ENCODE results near the gene WDR55.
"Not testable (repeated sequence)": the region's sequence is repeated elsewhere in the genome, so short reads cannot be mapped to it uniquely, and the experiment has no call there.

WDR55 gene

DNA sequence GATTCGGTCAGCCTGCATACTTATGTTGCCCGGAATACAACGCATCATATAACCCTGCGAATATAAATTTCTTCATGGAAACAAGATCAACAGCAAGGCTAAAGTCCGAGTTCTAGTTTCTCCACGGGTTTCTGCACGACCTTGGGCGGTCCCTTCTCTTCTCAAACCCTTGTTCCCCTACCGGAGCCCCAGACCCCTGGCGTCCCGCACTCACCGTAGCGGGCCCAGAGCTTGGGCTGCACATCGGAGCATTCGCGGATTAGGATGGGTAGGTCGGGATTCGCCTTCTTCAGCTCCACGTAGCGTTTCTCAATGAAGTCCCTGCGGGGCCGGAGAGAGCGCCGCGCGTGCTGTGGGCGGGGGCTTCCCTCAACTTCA, 17.7 kb upstream of the WDR55 start:
- no peak for DNase-seq (ENCODE audit: low read depth in 2 of 2)

DNA sequence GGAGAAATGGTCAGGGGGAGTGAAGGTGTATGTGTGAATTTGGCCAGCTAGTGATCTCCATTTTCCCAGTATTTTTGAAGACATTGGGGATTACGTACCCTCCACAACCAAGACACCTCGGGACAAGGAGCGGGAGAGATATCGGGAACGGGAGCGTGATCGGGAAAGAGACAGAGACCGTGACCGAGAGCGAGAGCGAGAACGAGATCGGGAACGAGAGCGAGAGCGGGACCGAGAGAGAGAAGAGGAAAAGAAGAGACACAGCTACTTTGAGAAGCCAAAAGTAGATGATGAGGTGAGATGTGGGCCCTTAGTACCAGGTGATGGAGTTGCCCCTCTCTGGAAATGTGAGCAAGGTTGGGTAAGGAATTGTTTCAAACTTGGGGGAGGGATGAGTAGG, 5.8 kb upstream of the WDR55 start:
- no peak for DNase-seq (ENCODE audit: low read depth in 2 of 2)

DNA sequence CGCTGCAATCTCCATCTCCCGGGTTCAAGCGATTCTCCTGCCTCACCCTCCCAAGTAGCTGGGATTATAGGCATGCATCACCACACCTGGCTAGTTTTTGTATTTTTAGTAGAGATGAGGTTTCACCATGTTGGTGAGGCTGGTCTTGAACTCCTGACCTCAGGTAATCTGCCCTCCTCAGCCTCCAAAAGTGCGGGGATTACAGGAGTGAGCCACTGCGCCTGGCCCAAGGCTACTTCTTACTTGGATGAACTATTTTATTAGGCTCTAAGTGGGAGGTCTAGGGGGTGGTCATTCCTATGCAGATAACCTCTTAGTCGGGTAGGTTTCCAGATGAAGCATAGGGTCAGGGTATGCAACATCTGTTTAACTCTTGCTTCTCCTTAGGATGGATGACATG, 4.3 kb upstream of the WDR55 start:
- DNase-seq (ENCODE audit: low read depth in 2 of 2): not testable (repeated sequence)

DNA sequence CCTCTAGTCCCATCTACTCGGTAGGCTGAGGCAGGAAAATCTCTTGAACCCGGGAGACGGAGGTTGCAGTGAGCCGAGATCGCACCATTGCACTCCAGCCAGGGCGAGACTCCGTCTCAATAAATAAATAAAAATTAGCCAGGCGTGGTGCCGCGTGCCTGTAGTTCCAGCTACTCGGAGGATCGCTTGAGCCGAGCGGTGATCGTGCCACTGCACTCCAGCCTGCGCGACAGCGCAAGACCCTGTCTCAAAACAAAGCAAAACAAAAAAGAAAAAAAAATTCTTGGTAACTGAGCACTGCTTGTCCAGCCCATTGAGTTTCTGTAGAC, 710 bp upstream of the WDR55 start:
- no peak for DNase-seq (ENCODE audit: low read depth in 2 of 2)

DNA sequence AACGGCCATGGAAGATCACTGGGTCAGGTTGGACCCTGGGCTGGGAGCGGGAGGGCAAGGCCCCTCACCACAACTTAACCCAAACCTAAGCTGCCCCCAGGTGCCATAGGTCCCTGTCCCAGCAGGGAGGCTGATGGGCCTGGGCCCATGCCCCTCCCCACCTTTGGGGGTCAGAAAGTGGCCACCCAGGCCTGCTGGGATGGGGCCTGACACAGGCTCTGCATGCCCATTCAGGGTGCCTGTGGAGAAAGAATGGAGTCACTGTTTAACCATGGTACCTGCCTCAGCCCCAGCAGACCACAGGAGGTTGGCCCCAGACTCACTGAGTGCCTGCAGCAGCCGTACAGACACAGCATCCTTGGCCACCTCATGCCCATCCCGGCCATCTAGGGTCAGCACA, 6.3 kb downstream of the WDR55 start:
- not testable (repeated sequence) for DNase-seq (ENCODE audit: low read depth in 2 of 2)

DNA sequence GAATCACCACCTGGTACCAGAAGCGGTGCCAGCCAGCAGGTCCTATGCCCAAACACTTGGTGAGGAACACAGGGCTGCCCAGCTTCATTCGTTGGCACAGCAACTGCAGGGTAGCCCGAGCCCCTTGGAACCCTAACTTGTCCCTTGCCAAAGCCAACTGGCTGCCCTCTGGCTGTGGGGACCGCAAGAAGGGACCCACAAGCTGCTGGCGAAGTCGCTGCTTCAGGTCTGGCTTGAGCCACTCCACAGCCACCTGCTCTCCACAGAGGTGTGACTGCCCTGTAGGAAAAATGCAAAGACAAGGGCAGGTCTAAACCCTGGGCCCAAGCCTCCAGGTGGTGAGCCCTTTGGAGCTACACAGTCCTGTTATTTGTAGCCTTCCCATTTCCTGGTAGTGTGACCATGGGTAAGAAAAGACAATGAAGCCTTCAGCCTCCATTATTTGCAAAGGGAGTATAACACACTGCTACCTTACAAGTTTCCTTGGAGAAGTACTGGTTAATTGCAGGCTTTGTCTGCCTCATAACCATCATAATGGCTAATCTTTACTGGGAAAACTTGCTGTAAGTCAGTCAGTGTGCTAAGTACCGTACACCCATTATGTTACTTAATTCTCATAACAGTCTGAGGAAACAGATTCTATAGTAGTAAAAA, 6.9 kb downstream of the WDR55 start:
- no peak for DNase-seq (ENCODE audit: low read depth in 2 of 2)

DNA sequence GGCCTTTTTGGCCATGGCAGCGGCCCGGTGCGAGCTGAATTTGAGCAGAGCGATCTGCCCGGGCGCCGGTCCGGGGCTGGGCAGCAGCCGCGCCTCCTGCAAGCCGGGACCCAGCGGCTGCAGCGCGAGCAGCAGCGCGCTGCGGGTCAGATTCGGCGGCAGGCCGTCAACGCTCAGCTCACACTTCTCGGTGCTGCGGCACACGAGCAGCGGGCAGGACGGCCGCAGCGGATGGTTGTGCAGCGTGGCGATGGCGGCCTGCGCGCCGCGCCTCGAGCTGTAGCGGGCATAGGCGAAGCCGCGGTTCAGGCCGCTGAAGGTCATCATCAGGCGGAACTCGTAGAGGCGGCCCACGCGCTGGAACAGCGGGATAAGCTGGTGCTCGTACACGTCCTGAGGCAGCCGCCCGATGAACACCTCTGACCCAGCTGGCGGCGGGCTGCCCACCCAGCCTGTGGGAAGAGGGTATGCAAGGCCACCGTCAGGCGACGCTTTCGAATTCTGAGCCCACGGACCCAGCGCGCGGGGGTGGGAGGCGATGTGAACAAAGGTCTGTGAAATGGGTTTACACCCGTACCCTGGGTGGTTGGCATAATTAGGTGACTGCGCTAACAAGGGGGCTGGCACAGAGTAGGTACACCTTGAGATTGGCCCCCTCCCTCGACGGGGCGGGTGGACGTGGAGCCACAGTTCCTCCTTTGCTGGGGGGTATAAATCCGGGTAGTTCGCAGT, 7.9 kb downstream of the WDR55 start:
- no peak for DNase-seq (ENCODE audit: low read depth in 2 of 2)

DNA sequence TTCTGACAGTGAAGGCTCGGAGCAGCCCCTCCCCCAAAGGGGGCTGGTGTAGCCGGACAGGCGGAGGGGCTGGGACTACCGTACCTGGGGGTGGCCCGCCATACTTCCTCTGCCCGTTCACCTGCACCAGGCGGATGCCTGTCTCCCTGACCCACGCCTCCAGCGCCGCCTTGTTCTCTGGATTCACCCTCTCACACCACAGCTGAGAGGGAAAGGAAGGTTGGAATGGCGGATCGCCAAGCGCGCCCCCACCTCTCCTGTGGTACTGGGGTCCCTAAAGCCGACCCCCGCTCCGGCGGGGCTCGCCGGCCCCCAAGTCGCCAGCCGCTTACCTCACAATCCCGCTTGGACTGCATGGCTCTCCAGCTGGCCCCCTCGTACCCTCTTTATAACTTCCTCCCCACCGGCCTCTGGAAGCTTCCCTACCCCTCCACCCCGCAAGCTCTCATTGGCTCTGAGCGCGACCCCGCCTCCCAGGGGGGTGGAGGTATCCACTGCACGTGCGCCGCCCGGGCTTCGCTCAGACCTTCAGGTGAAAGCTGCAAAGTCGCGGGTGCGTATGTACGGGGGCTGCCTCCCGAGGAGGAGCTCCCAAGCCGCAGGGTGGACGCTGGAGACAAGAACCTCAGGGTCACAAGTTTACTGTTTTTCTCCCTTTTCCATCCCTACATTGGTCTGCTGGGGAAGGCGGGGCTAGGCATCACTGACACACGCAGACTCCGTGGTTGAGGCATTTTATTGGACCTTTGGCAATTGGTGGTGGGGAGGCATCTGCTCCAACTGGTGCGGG, 8.7 kb downstream of the WDR55 start, which contains the start of gene DND1:
Gene DND1 (minus strand): TSS at position 390 of the 790 bp plus-strand sequence. CDS start 34 bp downstream, at position 356.
- no peak for DNase-seq (ENCODE audit: low read depth in 2 of 2)

DNA sequence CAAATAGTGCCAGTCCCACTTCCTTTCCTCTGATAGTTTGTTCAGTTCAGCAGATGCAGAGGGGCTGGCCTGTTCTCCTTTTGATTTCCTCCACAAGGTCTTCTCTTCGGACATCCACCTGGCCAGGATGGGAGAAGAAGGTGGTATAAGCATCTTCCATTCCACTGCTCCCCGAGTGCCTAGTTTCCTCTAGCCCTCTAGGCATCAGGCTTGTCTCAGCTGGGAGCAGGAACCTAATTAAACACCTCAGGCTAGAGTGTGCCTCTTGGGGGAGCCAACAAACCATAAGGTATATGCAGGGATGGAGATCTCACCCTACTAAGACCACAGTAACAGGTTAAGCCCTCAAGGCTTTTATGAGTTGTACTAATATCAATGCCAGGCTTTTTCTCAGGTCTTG, 9.5 kb downstream of the WDR55 start:
- no peak for DNase-seq (ENCODE audit: low read depth in 2 of 2)

DNA sequence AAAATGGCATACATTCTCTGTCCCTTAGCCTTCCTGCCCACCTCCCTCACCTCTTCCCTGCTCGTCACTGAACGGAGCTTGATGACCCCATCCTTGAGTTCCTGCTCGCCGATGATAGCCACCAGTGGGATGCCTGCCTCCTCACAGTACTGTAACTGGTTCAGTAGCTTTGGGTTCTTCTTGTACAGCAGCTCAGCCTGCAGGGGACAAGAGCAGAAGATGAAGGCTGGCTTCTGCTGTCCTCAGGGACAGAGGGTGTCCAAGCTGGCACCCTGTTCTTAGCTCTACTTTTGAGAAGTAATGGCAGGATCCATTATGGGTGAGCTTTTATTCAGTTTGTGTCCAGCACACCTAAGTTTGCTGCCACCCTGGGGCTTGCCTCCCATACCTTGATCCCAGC, 9.9 kb downstream of the WDR55 start:
- DNase-seq (ENCODE audit: low read depth in 2 of 2): no peak

DNA sequence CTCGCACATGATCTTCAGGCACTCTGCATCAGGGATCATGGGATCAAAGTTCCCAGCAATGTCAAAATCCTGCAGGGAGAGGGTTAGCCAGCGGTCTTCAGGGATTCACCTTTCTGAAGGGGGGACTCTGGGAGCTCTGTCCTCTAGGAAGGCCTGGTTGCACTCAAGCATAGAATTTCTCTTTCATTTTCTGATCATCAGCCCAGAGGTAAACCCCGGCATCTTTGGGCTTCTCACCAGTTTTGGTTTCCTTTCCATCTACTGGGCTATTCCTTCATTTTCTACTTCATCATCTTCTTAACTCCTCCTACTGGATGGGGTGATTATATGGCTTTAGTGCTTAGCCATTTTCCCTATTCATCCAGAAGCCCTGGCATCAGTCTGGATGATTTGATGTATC, 13.2 kb downstream of the WDR55 start:
- DNase-seq (ENCODE audit: low read depth in 2 of 2): no peak

DNA sequence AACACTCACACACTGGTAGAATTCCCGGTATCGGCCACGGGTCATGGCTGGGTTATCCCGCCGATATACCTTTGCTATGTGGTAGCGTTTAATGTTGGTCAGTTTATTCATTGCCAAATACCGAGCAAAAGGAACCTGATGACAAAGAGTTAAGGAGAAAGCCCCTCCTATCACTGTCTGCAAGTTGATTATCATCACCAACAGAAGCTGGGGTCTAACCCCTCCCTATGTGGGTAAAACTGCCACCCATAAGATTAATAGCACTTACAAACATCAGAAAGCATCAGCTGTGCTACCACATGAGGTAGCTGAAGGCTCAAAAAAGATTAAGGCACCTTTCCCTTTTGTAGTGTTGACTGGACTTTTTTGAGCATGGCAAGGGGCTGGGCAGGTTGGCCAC, 14.3 kb downstream of the WDR55 start:
- no peak for DNase-seq (ENCODE audit: low read depth in 2 of 2)

DNA sequence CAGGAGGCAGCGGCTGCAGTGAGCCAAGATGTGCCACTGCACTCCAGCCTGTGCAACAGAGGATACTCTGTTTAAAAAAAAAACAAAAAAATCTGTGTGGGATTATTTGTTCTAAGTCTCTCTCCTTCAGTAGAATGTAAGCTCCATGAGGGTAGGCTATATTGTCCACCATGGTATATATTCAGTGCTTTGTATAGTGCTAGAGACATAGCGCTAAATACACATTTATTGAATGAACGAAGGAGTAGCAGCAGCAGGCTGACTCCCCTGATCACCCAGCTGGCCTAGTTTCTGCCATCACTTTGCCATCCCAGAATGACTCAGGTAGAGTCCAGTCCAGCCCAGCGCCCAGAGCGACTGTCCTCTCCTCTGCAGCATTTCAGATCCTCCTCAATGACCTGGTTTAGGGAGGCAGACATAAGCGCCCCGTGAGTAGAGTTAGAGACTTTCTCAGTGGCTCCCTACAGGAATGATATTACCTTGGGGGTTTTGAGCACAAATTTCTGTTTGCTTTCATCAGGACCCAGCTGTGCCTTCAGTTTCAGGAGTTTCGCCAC, 25.8 kb downstream of the WDR55 start:
- DNase-seq (ENCODE audit: low read depth in 2 of 2): no peak

DNA sequence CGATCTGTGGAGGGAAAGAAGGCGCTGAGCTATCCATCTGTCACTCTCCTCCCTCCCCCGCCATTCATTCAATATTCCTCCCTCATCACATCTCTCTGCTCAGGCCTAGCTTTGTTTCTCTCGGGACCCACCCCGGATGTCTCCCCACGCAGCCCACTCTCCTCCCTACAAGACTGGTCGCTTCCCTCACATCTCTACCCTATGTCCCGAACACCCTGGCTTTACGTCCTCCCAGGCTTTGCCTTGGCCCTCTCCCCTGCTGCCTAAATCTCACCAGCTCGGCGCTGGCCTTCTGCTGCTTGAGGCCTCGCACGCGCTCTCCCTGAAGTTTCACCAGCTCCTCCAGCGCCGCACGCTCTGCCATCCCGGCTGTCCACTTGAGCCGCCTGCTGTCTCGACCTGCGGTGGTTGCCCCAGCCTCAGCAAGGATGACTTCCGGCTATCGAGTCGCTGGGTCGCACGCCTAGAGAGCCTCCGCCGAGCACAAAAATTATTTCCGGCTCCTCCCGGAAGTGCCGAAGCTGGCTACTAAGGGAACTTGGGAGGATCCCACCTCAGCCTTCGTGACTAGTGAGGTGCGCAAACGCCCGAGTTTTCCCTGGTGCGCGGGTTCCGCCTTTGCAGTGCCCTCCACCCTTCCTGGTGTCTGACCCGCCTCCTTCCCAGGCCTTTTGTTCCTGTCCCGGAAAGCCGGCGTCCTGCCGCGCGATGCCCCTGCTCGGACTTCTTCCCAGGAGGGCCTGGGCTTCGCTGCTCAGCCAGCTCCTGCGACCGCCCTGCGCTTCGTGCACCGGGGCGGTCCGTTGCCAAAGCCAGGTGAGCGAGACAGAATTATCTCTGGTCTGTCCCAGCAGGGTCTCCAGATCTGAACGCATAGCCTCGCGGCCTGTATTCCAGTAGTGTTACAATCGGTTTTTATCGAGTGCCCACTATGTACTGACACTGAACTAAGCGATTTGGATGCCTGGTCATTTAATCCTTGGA, 26.5 kb downstream of the WDR55 start, which contains the start of the genes HARS1 and HARS2:
Gene HARS1 (minus strand): TSS at position 430 of the 984 bp plus-strand sequence. CDS start 66 bp downstream, at position 364.
Gene HARS2 (plus strand): TSS at position 515 of the 984 bp plus-strand sequence. CDS start 194 bp downstream, at position 709.
- peak; percentile 84 to 87 for DNase-seq (ENCODE audit: low read depth in 2 of 2)

DNA sequence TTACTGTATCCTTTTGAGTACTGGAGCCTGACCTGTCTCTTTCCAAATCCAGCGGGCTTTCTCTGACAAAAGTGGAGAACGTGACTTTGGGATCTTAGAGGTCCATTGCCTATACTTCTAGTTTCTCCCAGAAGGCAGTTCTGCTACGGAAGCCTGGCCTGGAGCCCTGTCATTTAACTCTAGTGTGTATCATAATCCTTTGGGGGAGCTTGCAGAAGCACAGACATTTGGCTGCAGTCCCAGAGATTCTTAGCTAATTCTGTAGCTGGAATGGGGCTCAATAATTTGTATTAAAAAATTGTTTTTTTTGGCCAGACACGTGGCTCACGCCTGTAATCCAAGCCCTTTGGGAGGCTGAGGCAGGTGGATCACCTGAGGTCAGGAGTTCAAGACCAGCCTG, 29.6 kb downstream of the WDR55 start:
- DNase-seq (ENCODE audit: low read depth in 2 of 2): no peak

DNA sequence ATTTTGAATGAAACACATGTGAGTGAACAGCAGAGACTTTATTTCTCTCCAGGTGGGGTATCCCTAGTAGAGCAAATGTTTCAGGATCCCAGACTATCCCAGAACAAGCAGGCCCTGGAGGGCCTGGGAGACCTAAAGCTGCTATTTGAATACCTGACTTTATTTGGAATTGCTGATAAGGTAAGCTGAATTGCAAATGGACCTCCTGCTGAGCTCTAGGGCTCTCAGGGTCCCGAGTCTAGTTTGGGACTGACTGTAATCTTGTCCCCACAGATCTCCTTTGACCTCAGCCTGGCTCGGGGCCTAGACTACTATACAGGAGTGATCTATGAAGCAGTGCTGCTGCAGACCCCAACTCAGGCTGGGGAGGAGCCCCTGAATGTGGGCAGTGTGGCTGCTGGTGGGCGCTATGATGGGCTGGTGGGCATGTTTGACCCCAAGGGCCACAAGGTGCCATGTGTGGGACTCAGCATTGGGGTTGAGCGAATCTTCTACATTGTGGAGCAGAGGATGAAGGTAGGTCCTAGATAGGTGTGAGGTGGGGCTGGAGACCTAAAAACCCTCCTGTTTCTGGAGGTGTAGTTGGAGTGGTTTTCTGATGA, 32.3 kb downstream of the WDR55 start:
- DNase-seq (ENCODE audit: low read depth in 2 of 2): no peak

DNA sequence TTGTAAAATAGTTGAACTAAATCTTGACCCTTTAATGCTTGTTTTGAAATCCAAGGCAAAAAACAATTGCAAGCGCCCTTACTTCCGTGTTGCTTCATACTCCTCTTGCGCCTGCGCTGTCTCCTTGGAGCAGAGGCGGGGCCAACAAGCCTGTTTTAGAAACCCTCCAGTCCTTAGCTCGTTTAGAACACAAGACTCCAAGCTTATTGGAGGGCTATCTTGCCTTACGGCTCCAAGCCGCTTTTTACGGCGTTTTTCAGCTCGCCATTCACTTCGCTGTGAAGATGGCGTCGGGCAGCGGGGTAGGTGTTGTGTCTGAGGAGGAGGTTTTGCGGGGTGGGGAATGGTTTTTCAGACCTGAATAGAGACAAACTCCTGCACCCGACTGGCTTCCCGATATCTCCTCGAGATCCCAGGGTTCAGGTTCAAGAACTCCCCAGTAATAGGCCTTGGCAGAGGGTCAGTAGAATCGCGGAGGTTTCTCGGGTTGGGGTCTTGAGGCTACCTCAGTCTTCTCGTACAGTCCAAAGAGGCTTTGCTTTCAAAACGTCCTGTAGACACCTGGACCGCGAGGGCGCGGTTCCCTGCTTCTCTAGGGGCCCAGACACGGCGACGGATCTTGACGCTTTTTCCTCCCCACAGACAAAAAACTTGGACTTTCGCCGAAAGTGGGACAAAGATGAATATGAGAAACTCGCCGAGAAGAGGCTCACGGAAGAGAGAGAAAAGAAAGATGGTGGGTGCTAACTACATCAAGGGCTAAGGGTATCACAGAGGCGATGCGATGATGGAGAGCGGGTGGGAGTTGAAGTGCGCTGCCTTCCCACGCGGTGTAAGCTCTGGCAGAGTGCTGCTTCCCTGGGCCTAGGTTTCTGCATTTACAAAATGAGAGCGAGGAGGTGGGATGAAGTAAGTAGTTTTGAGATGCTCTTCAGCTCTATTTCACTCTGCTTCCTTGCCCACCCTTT, 35.8 kb downstream of the WDR55 start, which contains the start of gene ZMAT2:
Gene ZMAT2 (plus strand): TSS at position 271 of the 968 bp plus-strand sequence. CDS start 14 bp downstream, at position 285.
- DNase-seq (ENCODE audit: low read depth in 2 of 2): peak; percentile 85 to 86

DNA sequence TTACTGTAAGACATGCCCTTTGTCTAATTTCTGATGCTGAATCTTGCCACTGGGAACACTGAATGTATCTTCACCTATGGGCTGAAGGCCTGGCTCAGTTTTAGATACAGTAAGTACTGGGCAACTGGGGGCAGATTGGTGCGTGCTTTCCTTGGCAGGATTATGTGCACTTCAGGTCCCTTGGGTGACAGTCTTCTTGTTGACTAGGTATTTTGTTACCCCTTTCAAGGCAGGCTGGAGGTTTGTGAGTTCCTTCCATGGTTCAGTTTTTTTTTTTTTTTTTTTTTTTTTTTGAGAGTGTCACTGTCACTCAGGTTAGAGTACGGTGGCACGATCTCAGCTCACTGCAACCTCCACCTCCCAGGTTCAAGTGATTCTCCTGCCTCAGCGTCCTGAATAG, 43.1 kb downstream of the WDR55 start:
- no peak for DNase-seq (ENCODE audit: low read depth in 2 of 2)

DNA sequence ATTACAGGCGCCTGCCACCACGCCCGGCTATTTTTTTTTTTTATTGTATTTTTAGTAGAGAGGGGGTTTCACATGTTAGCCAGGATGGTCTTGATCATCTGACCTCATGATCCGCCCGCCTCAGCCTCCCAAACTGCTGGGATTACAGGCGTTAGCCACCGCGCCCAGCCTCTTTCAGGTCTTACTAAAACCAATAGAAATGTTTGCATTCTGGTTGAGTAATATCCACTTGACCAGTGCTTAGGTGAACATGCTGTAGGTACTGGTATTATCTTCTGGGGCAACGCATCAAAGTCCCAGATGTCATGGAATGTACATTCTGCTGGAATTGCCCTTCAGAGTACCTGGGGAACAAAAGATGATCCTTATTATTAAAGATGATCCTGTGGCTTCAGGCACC, 44.1 kb downstream of the WDR55 start:
- not testable (repeated sequence) for DNase-seq (ENCODE audit: low read depth in 2 of 2)
